ENCODE measurements around the gene OR2V2. TPM values are rescaled to one million over a fixed set of nuclear protein-coding genes. Genes with fewer than 3 reads are reported as not detected.

The OR2V2 gene
- total RNA-seq, 1 experiment from 2014 or later, result not detected

DNA sequence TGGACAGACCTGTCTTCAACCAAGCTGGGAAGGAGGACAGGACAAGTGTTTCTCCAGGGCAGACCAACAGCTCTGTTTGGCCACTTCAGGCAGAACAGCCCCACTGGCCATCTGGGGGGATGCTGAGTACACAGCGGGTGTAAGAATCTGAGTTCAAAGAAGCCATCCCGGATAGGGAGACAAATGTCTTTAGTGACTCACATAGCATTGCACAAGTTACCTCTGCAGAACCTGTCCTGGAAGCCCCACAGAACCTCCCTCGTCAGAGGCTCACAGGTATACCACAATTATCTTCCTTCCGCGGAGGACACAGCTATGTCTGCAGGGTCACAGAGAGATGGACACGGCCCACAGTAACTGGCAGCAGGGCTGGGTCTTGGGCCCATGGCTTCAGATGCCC, 2.0 kb downstream of the OR2V2 start:
- H4K91ac ChIP-seq (ENCODE audit: insufficient read length, low read depth, low read length), result no peak overlapping the region
- peaks cover 47% of the 10 kb centered on the region for H3K27me3 Mint-ChIP-seq (ENCODE audit: low read depth)
- DNase-seq, result no peak

More for the DNA sequence above, 2.0 kb downstream of the OR2V2 start:
- Histone ChIP-seq H2AK5ac (ENCODE audit: insufficient read length, low read length) (no peak overlapping the region), H2BK12ac (ENCODE audit: insufficient read length, low read depth, low read length) (no peak overlapping the region), H3K4me1 (ENCODE audit: insufficient read depth, low read length) (peaks cover 1% of the 10 kb centered on the region; the same call in 1 of the 2 replicates), H4K20me1 (ENCODE audit: control insufficient read depth, insufficient read depth, insufficient read length) (no peaks in the 10 kb centered on the region), H3K79me1 (ENCODE audit: insufficient read depth, low read depth, low read length, poor library complexity, severe bottlenecking) (no peaks in the 10 kb centered on the region), H3K27me3 (ENCODE audit: insufficient read depth, low read length) (no peaks in the 10 kb centered on the region), H3K9ac (ENCODE audit: extremely low read depth, insufficient read length, low read length) (no peak overlapping the region), H3K23ac (ENCODE audit: insufficient read length, low read depth, low read length) (no peak overlapping the region), H2BK5ac (ENCODE audit: insufficient read length, low read length) (no peak overlapping the region), H3K79me2 (ENCODE audit: insufficient read depth, low read length) (no peaks in the 10 kb centered on the region), H3K9me3 (ENCODE audit: control insufficient read depth, low read depth, low read length) (no peaks in the 10 kb centered on the region), H2BK15ac (ENCODE audit: low read depth, low read length) (no peak overlapping the region), H3K14ac (ENCODE audit: insufficient read depth, low read length) (no peak overlapping the region), H3K23me2 (ENCODE audit: insufficient read length, low read depth, low read length, poor library complexity, severe bottlenecking) (no peaks in the 10 kb centered on the region), H4K8ac (replicated peaks; ENCODE audit: insufficient read length, low read depth, low read length) (no peak overlapping the region), H2BK20ac (ENCODE audit: low read depth, low read length, poor library complexity, severe bottlenecking) (no peak overlapping the region), H3K27ac (ENCODE audit: insufficient read length, low read depth, low read length) (no peak overlapping the region), H2BK120ac (ENCODE audit: low read depth, low read length, poor library complexity, severe bottlenecking) (no peak overlapping the region), H3K56ac (ENCODE audit: insufficient read length, low read depth, low read length) (no peak overlapping the region), H3K18ac (ENCODE audit: insufficient read length, low read depth, low read length) (no peak overlapping the region), H4K5ac (ENCODE audit: insufficient read length, low read depth, low read length) (no peak overlapping the region), H3K4me2 (ENCODE audit: insufficient read depth, insufficient read length, low read length) (no peak overlapping the region), H3T11ph (ENCODE audit: low read length) (no peak overlapping the region), H2AFZ (ENCODE audit: low read length) (no peak overlapping the region), H3K4ac (ENCODE audit: low read depth, low read length) (no peak overlapping the region)
- H3K27ac Mint-ChIP-seq, result no peak overlapping the region
- peaks cover 2 to 8% (median 3%) of the 10 kb centered on the region in 3 experiments; a peak in 2 of 7 replicates for H3K36me3 Mint-ChIP-seq (ENCODE audit: insufficient read depth in 1 of 3, low read depth in 3 of 3)
- no CpG with 5 or more reads among the region's 6 CpGs for WGBS (ENCODE audit: extremely low coverage, insufficient read length, low lambda C conversion rate)
- no peak for TF ChIP-seq CTCF (conservative IDR thresholded peaks at IDR 0.05)
- no peak overlapping the region for H3K4me3 Mint-ChIP-seq
- peaks cover 14 to 24% of the 10 kb centered on the region in 2 experiments for H3K9me3 Mint-ChIP-seq
- peaks cover 20 to 32% of the 10 kb centered on the region in 2 experiments for H3K4me1 Mint-ChIP-seq

All from H9 (cell line).